GM13976 (cell line): ENCODE data around the gene MGAT5.

Source experiments
- DNase-seq: peaks from one replicate; pipeline ENCODE4 v3.0.0; 2012; ENCODE audit warnings: low spot score
- in situ Hi-C: fragments of 300-500 bp; cut with MboI; formaldehyde crosslinking; loops from one replicate; pipeline ENCODE4 v1.12.0; 2022; ENCODE audit warnings: low sequenced_read_pairs, mixed read lengths, inconsistent platforms; ENCODE audit not compliant: unreplicated experiment
- TF ChIP-seq, protein P1 (sequence below): IDR thresholded peaks from 2 replicates; pipeline ENCODE4 v1.5.1; 2012; ENCODE audit warnings: borderline replicate concordance, mild to moderate bottlenecking; ENCODE audit not compliant: insufficient read depth; ENCODE audit errors: extremely low read depth, missing control alignments, control extremely low read depth

MGAT5 gene

GRCh38 chr2:134458950-134459349 is 205.1 kb downstream of the MGAT5 start:
- TF ChIP-seq, protein P1, sequence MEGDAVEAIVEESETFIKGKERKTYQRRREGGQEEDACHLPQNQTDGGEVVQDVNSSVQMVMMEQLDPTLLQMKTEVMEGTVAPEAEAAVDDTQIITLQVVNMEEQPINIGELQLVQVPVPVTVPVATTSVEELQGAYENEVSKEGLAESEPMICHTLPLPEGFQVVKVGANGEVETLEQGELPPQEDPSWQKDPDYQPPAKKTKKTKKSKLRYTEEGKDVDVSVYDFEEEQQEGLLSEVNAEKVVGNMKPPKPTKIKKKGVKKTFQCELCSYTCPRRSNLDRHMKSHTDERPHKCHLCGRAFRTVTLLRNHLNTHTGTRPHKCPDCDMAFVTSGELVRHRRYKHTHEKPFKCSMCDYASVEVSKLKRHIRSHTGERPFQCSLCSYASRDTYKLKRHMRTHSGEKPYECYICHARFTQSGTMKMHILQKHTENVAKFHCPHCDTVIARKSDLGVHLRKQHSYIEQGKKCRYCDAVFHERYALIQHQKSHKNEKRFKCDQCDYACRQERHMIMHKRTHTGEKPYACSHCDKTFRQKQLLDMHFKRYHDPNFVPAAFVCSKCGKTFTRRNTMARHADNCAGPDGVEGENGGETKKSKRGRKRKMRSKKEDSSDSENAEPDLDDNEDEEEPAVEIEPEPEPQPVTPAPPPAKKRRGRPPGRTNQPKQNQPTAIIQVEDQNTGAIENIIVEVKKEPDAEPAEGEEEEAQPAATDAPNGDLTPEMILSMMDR = no peak
- in situ Hi-C loops = no loop called here
- DNase-seq = no peak

- DNase-seq = no peak
- TF ChIP-seq, protein P1 = no peak
- in situ Hi-C loops = loop anchor here (5.0 kb wide), 1 partner anchor 437 kb away; no protein-coding TSS in a partner anchor
Measured at GRCh38 chr2:134459706-134460406, 206.0 kb downstream of the MGAT5 start.

GRCh38 chr2:134460583-134460998 is 206.7 kb downstream of the MGAT5 start:
- TF ChIP-seq, protein P1 = peak; percentile 39
- DNase-seq = peak; percentile 83
- in situ Hi-C loops = loop anchor here (5.0 kb wide), 1 partner anchor 437 kb away; no protein-coding TSS in a partner anchor

DNA sequence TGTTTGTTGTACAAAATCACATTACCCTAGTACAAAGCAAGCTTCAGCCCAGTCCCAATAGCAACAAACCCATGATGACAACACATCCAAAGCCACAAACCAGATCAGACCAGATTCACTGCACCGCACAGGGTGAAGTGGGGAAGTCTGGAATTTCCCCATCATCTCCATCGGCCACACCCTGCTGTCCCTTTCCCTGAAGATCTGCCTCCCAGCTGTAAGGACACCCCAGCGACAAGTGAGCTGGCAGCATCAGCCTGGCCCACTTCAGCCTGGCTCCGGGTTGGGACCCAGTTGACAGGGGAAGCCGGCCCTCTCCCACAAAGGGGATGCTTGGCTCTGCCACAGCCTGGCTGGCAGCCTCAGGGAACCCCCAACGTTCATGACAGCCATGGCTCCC is 207.6 kb downstream of the MGAT5 start:
- no peak for DNase-seq
- TF ChIP-seq, protein P1 = no peak
- in situ Hi-C loops = loop anchor here (5.0 kb wide), 1 partner anchor 436 kb away; no protein-coding TSS in a partner anchor

- no peak for DNase-seq
- TF ChIP-seq, protein P1 = no peak
- in situ Hi-C loops = loop anchor here (5.0 kb wide), 1 partner anchor 435 kb away; no protein-coding TSS in a partner anchor
Measured at GRCh38 chr2:134462275-134462674, 208.4 kb downstream of the MGAT5 start.

GRCh38 chr2:134462791-134463698 is 209.2 kb downstream of the MGAT5 start:
- in situ Hi-C loops = loop anchor here (5.0 kb wide), 1 partner anchor 434 kb away; no protein-coding TSS in a partner anchor
- DNase-seq = no peak
- TF ChIP-seq, protein P1 = no peak
